Fibroblast of lung (primary cell): ENCODE data around the gene ARMC3. TPM values are rescaled to one million over a fixed set of nuclear protein-coding genes. Genes with fewer than 3 reads are reported as not detected.
"Not testable (repeated sequence)": the region's sequence is repeated elsewhere in the genome, so short reads cannot be mapped to it uniquely, and the experiment has no call there.

Experiments
- DNase-seq, 2 donors: peaks; one replicate each; pipeline versions ENCODE4 v3.0.0 to v3.0.0-alpha.2; 2010; ENCODE audit warnings: low read depth in 2 of 2
- H2AFZ ChIP-seq: 2 replicates; pipeline ENCODE4 v1.5.1; 2012; ENCODE audit warnings: low read length, control low read depth, inconsistent platforms
- H3K27ac ChIP-seq: 2 replicates; pipeline ENCODE4 v1.5.1; 2011; ENCODE audit warnings: low read length, control low read depth; ENCODE audit not compliant: insufficient read depth
- H3K27me3 ChIP-seq: 2 replicates; pipeline ENCODE4 v1.5.1; 2011; ENCODE audit warnings: mild to moderate bottlenecking, low read length; ENCODE audit not compliant: control insufficient read depth, insufficient read depth
- H3K36me3 ChIP-seq: 2 replicates; pipeline ENCODE4 v1.5.1; 2011; ENCODE audit warnings: low read length; ENCODE audit not compliant: control insufficient read depth, insufficient read depth
- H3K4me1 ChIP-seq: 2 replicates; pipeline ENCODE4 v1.5.1; 2011; ENCODE audit warnings: low read length; ENCODE audit not compliant: control insufficient read depth, insufficient read depth; ENCODE audit errors: extremely low read depth
- H3K4me2 ChIP-seq: 2 replicates; pipeline ENCODE4 v1.5.1; 2011; ENCODE audit warnings: low read length, control low read depth; ENCODE audit not compliant: insufficient read depth; ENCODE audit errors: extremely low read depth
- H3K4me3 ChIP-seq, 4 experiments: fragments of 200-600 bp in 1 of 4; sonication (generic) in 1 of 4; replicated peaks in 1 of 4; 2 replicates each; pipeline ENCODE4 v1.5.1; 2011 to 2016; ENCODE audit warnings: low read length in 4 of 4, low read depth in 3 of 4, mild to moderate bottlenecking in 3 of 4, control low read depth in 2 of 4, inconsistent platforms in 1 of 4, mixed read lengths in 1 of 4; ENCODE audit not compliant: insufficient read depth in 1 of 4; ENCODE audit errors: control extremely low read depth in 1 of 4
- H3K79me2 ChIP-seq: 2 replicates; pipeline ENCODE4 v1.5.1; 2012; ENCODE audit warnings: mild to moderate bottlenecking, low read length, inconsistent platforms; ENCODE audit not compliant: control insufficient read depth, insufficient read depth
- H3K9ac ChIP-seq: 2 replicates; pipeline ENCODE4 v1.5.1; 2011; ENCODE audit warnings: mild to moderate bottlenecking, low read length, control low read depth; ENCODE audit not compliant: insufficient read depth
- H3K9me3 ChIP-seq: 2 replicates; pipeline ENCODE4 v1.5.1; 2012; ENCODE audit warnings: low read depth, low read length; ENCODE audit not compliant: control insufficient read depth, insufficient read depth
- H4K20me1 ChIP-seq: 2 replicates; pipeline ENCODE4 v1.5.1; 2011; ENCODE audit warnings: low read length; ENCODE audit not compliant: control insufficient read depth, insufficient read depth; ENCODE audit errors: extremely low read depth
- EZH2 ChIP-seq: IDR thresholded peaks from 2 replicates; pipeline ENCODE4 v1.5.1; 2012; ENCODE audit warnings: low read length, control low read depth, mild to moderate bottlenecking; ENCODE audit errors: missing control alignments
- polyA plus RNA-seq, 2 donors: library from polyadenylated mRNA; depleted of rRNA in 1 of 2; stranded (reverse) in 1 of 2; unstranded in 1 of 2; fragments of >200 nt; gene quantifications; 2 replicates each; pipeline ENCODE4 v1.2.1, GENCODE V29; 2011 to 2012; ENCODE audit warnings: missing spikeins in 1 of 2
- total RNA-seq: library from RNA; depleted of rRNA; stranded (reverse); fragments of >200 nt; gene quantifications from 2 replicates; pipeline ENCODE4 v1.2.1, GENCODE V29; 2014
- TF ChIP-seq, protein P1 (sequence below), 2 donors: IDR thresholded peaks in 1 of 2; conservative IDR thresholded peaks in 1 of 2; 1 replicate in 1 of 2; 2 replicates in 1 of 2; pipeline ENCODE4 v1.5.1; 2011 to 2012; ENCODE audit warnings: low read length in 2 of 2, control low read depth in 1 of 2, inconsistent platforms in 1 of 2, low read depth in 1 of 2, mild to moderate bottlenecking in 1 of 2

The ARMC3 gene
- total and polyA plus RNA-seq, 2 donors (not counting 1 experiment from before 2014, with no cell fraction given): not detected

GRCh38 chr10:22900841-22901601 is 26.8 kb upstream of the ARMC3 start:
- H3K9me3 ChIP-seq: no peaks in the 10 kb centered on the region
- no peak for DNase-seq
- H4K20me1 ChIP-seq: no peaks in the 10 kb centered on the region
- no peak overlapping the region for H3K27ac ChIP-seq
- H3K27me3 ChIP-seq: no peaks in the 10 kb centered on the region
- no peaks in the 10 kb centered on the region for H3K4me1 ChIP-seq
- no peaks in the 10 kb centered on the region for H3K79me2 ChIP-seq
- no peak overlapping the region for H3K4me3 ChIP-seq
- no peak overlapping the region for H2AFZ ChIP-seq
- TF ChIP-seq EZH2: no peak
- TF ChIP-seq, protein P1, sequence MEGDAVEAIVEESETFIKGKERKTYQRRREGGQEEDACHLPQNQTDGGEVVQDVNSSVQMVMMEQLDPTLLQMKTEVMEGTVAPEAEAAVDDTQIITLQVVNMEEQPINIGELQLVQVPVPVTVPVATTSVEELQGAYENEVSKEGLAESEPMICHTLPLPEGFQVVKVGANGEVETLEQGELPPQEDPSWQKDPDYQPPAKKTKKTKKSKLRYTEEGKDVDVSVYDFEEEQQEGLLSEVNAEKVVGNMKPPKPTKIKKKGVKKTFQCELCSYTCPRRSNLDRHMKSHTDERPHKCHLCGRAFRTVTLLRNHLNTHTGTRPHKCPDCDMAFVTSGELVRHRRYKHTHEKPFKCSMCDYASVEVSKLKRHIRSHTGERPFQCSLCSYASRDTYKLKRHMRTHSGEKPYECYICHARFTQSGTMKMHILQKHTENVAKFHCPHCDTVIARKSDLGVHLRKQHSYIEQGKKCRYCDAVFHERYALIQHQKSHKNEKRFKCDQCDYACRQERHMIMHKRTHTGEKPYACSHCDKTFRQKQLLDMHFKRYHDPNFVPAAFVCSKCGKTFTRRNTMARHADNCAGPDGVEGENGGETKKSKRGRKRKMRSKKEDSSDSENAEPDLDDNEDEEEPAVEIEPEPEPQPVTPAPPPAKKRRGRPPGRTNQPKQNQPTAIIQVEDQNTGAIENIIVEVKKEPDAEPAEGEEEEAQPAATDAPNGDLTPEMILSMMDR (conservative IDR thresholded peaks at IDR 0.05 in 1 of 2, IDR thresholded peaks at IDR 0.05 in 1 of 2; ENCODE audit: low read depth in 1 of 2, low read length in 2 of 2): no peak
- no peak overlapping the region for H3K9ac ChIP-seq
- H3K36me3 ChIP-seq: no peaks in the 10 kb centered on the region
- no peak overlapping the region for H3K4me2 ChIP-seq

- not testable (repeated sequence) for H3K4me2 ChIP-seq, H3K27me3 ChIP-seq, DNase-seq, H4K20me1 ChIP-seq, H2AFZ ChIP-seq, H3K4me3 ChIP-seq, H3K9ac ChIP-seq, H3K4me1 ChIP-seq, H3K36me3 ChIP-seq, H3K27ac ChIP-seq, H3K79me2 ChIP-seq, H3K9me3 ChIP-seq
These were observed 25.7 kb upstream of the ARMC3 start for GRCh38 chr10:22902147-22902546.

DNA sequence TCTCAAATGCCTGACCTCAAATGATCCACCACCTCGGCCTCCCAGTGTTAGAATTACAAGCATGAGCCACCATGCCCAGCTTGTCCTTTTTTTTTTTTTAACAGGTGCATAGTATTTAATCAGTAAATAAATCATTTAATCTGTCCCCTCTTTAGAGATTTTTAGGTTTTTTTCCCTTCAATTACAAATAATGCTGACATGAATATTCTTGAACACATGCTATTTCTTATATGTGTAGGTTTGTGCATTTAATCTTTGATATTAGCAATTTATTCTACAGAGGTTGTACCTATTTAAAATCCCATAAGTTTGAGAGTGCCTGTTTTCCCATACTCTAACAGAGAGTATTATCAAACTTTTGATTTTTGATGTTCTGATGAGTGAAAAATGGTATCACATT is 24.2 kb upstream of the ARMC3 start:
- DNase-seq: no peak
- TF ChIP-seq, protein P1 (conservative IDR thresholded peaks at IDR 0.05 in 1 of 2, IDR thresholded peaks at IDR 0.05 in 1 of 2; ENCODE audit: low read depth in 1 of 2, low read length in 2 of 2): no peak
- TF ChIP-seq EZH2: no peak
- no peaks in the 10 kb centered on the region for H3K4me1 ChIP-seq
- no peaks in the 10 kb centered on the region for H3K79me2 ChIP-seq
- H3K4me2 ChIP-seq: no peak overlapping the region
- no peaks in the 10 kb centered on the region for H3K9me3 ChIP-seq
- H3K36me3 ChIP-seq: no peaks in the 10 kb centered on the region
- no peak overlapping the region for H3K4me3 ChIP-seq
- H3K27ac ChIP-seq: no peak overlapping the region
- H3K9ac ChIP-seq: no peak overlapping the region
- H3K27me3 ChIP-seq: no peaks in the 10 kb centered on the region
- no peaks in the 10 kb centered on the region for H4K20me1 ChIP-seq
- H2AFZ ChIP-seq: no peak overlapping the region
